ENCODE measurements around the gene CPLX4.

CPLX4 gene

GRCh38 chr18:59357928-59358327, 39.5 kb upstream of the CPLX4 start:
- no peaks in the 10 kb centered on the region for H3K27me3 ChIP-seq (replicated peaks; ENCODE audit: control insufficient read depth, insufficient read depth, low read length)
- DNase-seq (ENCODE audit: extremely low read depth, insufficient read length), result no peak
- H3K36me3 ChIP-seq (ENCODE audit: control insufficient read depth, insufficient read depth, low read length), result peaks cover 2% of the 10 kb centered on the region
- no peak for TF ChIP-seq CTCF (IDR thresholded peaks at IDR 0.05; ENCODE audit: insufficient read depth, low read length, poor library complexity, severe bottlenecking)
- H3K4me3 ChIP-seq (replicated peaks; ENCODE audit: low read depth, low read length), result peak overlapping the region; percentile 98

- peaks cover 13% of the 10 kb centered on the region for H3K36me3 ChIP-seq (ENCODE audit: control insufficient read depth, insufficient read depth, low read length)
- H3K27me3 ChIP-seq (replicated peaks; ENCODE audit: control insufficient read depth, insufficient read depth, low read length), result no peaks in the 10 kb centered on the region
- DNase-seq (ENCODE audit: extremely low read depth, insufficient read length), result no peak
- H3K4me3 ChIP-seq (replicated peaks; ENCODE audit: low read depth, low read length), result no peak overlapping the region
- TF ChIP-seq CTCF (IDR thresholded peaks at IDR 0.05; ENCODE audit: insufficient read depth, low read length, poor library complexity, severe bottlenecking), result no peak
Observed at GRCh38 chr18:59354731-59355130, 36.3 kb upstream of the CPLX4 start.

- Histone ChIP-seq H3K4me3 (replicated peaks; ENCODE audit: low read depth, low read length) (no peak overlapping the region), H3K36me3 (ENCODE audit: control insufficient read depth, insufficient read depth, low read length) (peaks cover 15% of the 10 kb centered on the region), H3K27me3 (replicated peaks; ENCODE audit: control insufficient read depth, insufficient read depth, low read length) (no peaks in the 10 kb centered on the region)
- no peak for TF ChIP-seq CTCF (IDR thresholded peaks at IDR 0.05; ENCODE audit: insufficient read depth, low read length, poor library complexity, severe bottlenecking)
- no peak for DNase-seq (ENCODE audit: extremely low read depth, insufficient read length)
Observed at GRCh38 chr18:59353079-59353680, 34.7 kb upstream of the CPLX4 start.

- Histone ChIP-seq H3K4me3 (replicated peaks; ENCODE audit: low read depth, low read length) (no peak overlapping the region), H3K27me3 (replicated peaks; ENCODE audit: control insufficient read depth, insufficient read depth, low read length) (no peaks in the 10 kb centered on the region), H3K36me3 (ENCODE audit: control insufficient read depth, insufficient read depth, low read length) (peaks cover 15% of the 10 kb centered on the region)
- DNase-seq (ENCODE audit: extremely low read depth, insufficient read length), result no peak
- no peak for TF ChIP-seq CTCF (IDR thresholded peaks at IDR 0.05; ENCODE audit: insufficient read depth, low read length, poor library complexity, severe bottlenecking)
Observed at GRCh38 chr18:59352250-59352855, 33.9 kb upstream of the CPLX4 start.

- TF ChIP-seq CTCF (IDR thresholded peaks at IDR 0.05; ENCODE audit: insufficient read depth, low read length, poor library complexity, severe bottlenecking), result no peak
- Histone ChIP-seq H3K27me3 (replicated peaks; ENCODE audit: control insufficient read depth, insufficient read depth, low read length) (no peaks in the 10 kb centered on the region), H3K36me3 (ENCODE audit: control insufficient read depth, insufficient read depth, low read length) (peaks cover 10% of the 10 kb centered on the region), H3K4me3 (replicated peaks; ENCODE audit: low read depth, low read length) (no peak overlapping the region)
- no peak for DNase-seq (ENCODE audit: extremely low read depth, insufficient read length)
Observed at GRCh38 chr18:59345556-59345955, 27.1 kb upstream of the CPLX4 start.

Measured in GM06990 (cell line).